Measurements from ENCODE around the gene CASTOR1. TPM values are rescaled to one million over a fixed set of nuclear protein-coding genes. Genes with fewer than 3 reads are reported as not detected.

Gene CASTOR1
- polyA plus RNA-seq, 1 of the 3 experiments (the other 2 are of a cell fraction), result 14.4 TPM

GRCh38 chr22:30239488-30240405, 49.6 kb downstream of the CASTOR1 start:
- Histone ChIP-seq H3K9me3 (no peaks in the 10 kb centered on the region), H3K9me2 (no peaks in the 10 kb centered on the region), H3K27ac (ENCODE audit: low read depth in 2 of 2, low read length in 1 of 2) (no peak overlapping the region), H3K4me2 (no peak overlapping the region), H3F3A (replicated peaks; ENCODE audit: insufficient read depth) (no peaks in the 10 kb centered on the region), H4K20me1 (ENCODE audit: insufficient read depth) (no peaks in the 10 kb centered on the region), H2AFZ (ENCODE audit: low read depth) (no peak overlapping the region), H3K9ac (no peak overlapping the region), H3K36me3 (replicated peaks in 1 of 2; ENCODE audit: control insufficient read depth in 1 of 2, insufficient read depth in 2 of 2, low read length in 1 of 2) (peaks cover 0 to 4% of the 10 kb centered on the region in 2 experiments), H3K79me2 (ENCODE audit: insufficient read depth) (no peaks in the 10 kb centered on the region), H3K4me3 (ENCODE audit: low read depth in 2 of 2, low read length in 1 of 2) (no peak overlapping the region), H3K27me3 (ENCODE audit: insufficient read depth) (no peaks in the 10 kb centered on the region), H3K4me1 (ENCODE audit: control insufficient read depth in 1 of 2, insufficient read depth in 2 of 2, low read depth in 1 of 2, low read length in 1 of 2) (peaks cover 2 to 14% of the 10 kb centered on the region in 2 experiments; a peak in 3 of 4 replicates)
- TF ChIP-seq NRF1 (IDR thresholded peaks at IDR 0.05; ENCODE audit: low read depth, low read length), result no peak
- no peak for TF ChIP-seq RFX5 (IDR thresholded peaks at IDR 0.05; ENCODE audit: low read length)
- no peak for TF ChIP-seq GATA2 (CRISPR knock-in tag; IDR thresholded peaks at IDR 0.05)
- no peak for TF ChIP-seq ZBTB33 (IDR thresholded peaks at IDR 0.05; ENCODE audit: borderline replicate concordance, low read depth)
- no peak for TF ChIP-seq RAD21 (IDR thresholded peaks at IDR 0.05; ENCODE audit: low read length)
- TF ChIP-seq FOSL2 (IDR thresholded peaks at IDR 0.05; ENCODE audit: borderline replicate concordance, low read depth), result no peak
- no peak for TF ChIP-seq TAF1 (IDR thresholded peaks at IDR 0.05; ENCODE audit: borderline replicate concordance, low read depth, low read length)
- TF ChIP-seq RXRA (IDR thresholded peaks at IDR 0.05; ENCODE audit: borderline replicate concordance, low read depth), result no peak
- TF ChIP-seq CHD2 (IDR thresholded peaks at IDR 0.05; ENCODE audit: low read length, partially characterized antibody), result no peak
- TF ChIP-seq PBX3 (IDR thresholded peaks at IDR 0.05), result no peak
- no peak for TF ChIP-seq MEF2A (IDR thresholded peaks at IDR 0.05; ENCODE audit: borderline replicate concordance, low read depth)
- TF ChIP-seq SIN3A (IDR thresholded peaks at IDR 0.05; ENCODE audit: borderline replicate concordance, low read depth, low read length), result no peak
- no peak for TF ChIP-seq IRF3 (IDR thresholded peaks at IDR 0.05; ENCODE audit: low read depth, low read length)
- ChIA-PET POLR2A (no interaction called here), CTCF (interaction anchor here (0.8 to 1.6 kb wide), 3 partner anchors 9 to 151 kb away, joined by 3 to 6 read pairs (median 4); no protein-coding TSS in a partner anchor)
- WGBS (ENCODE audit: low lambda C conversion rate), result 85% methylated on average over 17 of the region's 17 CpGs
- no peak for DNase-seq

All from SK-N-SH (cell line).